Right renal cortex interstitium (tissue), 3 donors: ENCODE results near the gene ABHD6. TPM values are rescaled to one million over a fixed set of nuclear protein-coding genes. Genes with fewer than 3 reads are reported as not detected.
"Not testable (repeated sequence)": the region's sequence is repeated elsewhere in the genome, so short reads cannot be mapped to it uniquely, and the experiment has no call there.

Experiments
- DNase-seq, 3 donors: peaks; one replicate each; pipeline ENCODE4 v3.0.0-alpha.2; 2013; ENCODE audit warnings: low read depth in 3 of 3, low spot score in 2 of 3
- polyA plus RNA-seq, 3 donors: library from polyadenylated mRNA; unstranded; fragments of 120-200 nt; gene quantifications; one replicate each; pipeline ENCODE4 v1.2.1, GENCODE V29; 2013; ENCODE audit not compliant: insufficient read length in 3 of 3

The ABHD6 gene
- polyA plus RNA-seq, 3 donors, result 10.2 to 12.2 (median 10.9) TPM

DNA sequence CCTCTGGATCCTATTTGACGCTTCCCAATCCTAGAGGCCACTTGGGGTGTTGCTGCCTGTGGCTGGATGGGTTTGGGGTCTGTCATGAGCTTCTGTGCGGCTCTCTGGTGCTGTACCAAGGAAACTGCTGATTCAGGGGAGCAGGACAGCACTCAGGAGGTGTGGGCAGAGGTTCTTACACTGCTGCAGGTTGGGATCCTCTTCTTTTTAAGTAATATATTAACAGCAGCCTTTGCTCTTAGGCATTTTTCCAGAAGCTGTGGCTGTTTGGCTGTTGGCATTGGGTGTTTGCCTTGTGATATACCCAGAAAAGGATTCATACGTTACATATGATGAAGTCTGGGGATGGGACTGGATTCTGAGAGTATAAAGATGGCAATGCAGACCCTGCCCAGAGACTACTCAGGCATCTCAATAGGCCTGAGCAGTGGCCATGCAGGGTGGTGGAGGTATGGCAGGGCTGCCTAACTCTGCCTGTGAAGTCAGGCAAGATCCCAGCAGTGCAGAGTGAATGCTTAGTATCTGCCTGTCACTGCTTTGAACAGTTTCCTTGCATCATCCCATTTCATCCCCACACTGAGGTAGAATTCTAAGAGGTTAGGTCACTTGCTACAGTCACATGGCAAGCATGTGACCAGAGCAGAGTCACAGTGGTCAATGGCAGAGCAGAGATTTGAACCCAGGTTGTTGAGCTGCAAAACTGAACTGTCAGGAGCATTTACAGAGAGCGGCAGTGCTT is 3.9 kb downstream of the ABHD6 start:
- no peak for DNase-seq

DNA sequence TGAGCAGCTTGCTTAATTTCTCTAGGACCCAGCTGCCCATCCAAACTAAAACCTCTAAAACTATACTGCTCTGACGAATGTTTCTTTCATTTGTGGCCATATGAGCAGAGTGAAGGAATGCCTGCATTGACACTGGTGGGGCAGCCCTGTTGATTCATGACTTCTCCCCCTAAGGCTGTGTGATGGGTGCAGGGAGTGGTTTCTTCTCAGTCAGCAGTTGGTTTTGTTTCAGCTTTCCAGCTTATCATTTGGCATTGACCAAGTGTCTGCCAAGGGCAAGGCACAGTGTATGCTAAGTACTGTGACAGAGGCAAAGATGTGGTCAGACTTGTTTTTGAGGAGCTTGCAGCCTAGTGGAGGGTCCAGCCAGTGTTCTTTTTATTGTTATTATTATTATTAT is 4.7 kb downstream of the ABHD6 start:
- DNase-seq, result no peak

DNA sequence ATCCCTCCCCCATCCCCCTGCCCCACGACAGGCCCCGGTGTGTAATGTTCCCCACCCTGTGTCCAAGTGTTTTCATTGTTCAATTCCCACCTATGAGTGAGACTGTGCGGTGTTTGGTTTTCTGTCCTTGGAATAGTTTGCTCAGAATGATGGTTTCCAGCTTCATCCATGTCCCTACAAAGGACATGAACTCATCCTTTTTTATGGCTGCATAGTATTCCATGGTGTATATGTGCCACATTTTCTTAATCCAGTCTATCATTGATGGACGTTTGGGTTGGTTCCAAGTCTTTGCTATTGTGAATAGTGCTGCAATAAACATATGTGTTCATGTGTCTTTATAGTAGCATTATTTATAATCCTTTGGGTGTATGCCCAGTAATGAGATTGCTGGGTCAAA is 5.3 kb downstream of the ABHD6 start:
- not testable (repeated sequence) for DNase-seq

DNA sequence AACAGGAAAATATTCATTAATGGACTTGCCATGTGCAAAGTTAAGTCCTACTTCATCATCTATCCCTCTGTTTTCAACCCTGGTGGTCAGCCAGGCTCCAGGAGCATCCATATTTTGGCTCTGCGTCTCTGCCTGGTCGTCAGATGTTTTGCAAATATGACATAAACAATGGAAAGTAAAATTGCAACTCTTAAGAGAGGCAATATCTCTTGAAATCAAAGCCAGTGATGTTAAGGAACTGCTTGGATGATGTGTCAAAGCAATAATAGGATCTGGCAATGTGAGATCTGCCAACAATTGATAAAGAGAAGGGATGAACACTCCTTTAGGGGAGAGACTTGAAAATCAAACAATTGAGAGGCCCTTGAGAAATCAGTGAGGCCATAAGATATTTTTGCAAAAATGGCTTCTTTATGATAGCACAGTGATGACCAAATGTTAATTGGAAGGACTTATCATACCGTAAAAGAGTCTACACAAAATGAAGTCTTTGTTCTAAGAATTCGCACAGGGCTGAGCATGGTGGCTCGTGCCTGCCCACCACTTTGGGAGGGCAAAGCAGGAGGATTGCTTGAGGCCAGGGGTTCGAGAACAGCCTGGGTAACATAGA is 6.5 kb downstream of the ABHD6 start:
- DNase-seq, result no peak

DNA sequence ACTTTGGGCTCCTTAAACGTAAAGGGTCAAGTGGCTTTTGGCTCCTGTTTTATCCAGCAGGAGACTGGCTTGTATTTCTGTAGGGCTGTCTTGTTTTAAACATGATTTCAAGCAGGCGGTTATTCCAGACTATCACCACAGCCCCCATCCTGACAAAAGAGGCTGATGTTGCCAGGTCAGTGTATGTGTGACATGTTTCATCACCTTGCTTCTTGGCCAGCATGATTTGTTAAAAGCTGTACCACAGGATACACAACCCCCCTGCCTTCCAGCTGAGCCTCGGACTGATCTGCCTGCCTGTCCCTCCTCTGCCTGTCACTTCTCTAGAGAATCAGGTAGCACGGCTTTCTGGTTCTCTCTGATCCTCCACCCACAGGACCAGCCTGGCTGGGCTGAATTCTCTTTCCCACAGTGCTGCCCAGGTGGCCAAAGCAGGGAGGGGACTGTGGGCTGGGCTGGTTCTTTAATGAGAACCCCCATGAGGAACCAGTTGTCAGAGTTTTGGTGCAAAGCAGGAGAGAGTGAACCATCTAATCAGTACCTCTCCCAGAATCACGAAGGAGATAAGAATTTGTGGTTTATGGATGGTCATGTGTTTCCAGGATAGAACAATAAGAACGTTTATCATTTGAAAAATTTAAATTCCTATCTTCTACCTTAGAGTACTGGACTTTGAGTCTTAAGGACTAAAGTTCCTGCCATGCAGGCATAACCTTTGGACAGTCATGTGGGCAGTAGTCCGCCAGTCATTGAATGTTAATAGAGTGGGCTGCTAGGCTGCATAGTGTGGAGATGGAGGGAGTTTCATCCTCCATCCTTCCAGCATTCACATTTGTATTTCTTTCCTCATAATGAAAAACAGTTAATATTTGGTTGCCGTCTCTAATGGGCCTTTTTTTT is 8.8 kb downstream of the ABHD6 start:
- no peak for DNase-seq

DNA sequence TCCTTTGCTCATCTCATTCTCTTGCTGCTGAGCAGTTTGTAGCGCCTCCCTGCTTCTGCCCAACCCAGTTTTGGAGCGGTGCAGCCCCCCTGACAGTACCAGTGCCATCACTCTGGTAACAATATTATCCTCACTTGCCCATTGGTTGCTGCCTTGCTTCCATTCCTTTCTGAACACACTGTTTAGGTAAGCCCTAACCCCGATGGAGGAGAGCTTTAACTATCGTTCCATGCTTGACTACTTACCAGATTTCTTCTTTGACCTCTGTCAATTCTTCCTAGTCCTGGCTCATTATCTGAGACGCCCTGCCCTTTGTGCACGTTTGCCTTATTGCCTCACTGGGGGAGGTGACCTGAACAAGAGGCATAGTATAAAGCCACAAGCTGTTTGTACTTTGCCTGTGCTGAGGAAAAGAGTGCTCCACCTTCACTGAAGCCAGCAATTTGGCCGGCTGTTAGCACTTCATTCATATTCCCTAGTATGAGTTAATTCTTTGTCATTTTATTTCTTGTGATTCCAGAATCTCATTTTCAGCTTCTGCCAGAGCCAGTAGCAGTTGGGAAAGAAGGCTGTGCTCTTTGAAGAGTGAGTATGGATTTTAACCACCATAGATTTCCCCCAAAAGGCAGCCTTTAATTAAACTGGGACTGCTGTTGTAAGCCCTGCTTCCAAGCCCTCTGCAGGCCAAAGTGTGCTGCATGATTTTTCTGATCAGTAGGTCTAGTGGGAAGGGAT is 11.9 kb downstream of the ABHD6 start:
- no peak for DNase-seq

DNA sequence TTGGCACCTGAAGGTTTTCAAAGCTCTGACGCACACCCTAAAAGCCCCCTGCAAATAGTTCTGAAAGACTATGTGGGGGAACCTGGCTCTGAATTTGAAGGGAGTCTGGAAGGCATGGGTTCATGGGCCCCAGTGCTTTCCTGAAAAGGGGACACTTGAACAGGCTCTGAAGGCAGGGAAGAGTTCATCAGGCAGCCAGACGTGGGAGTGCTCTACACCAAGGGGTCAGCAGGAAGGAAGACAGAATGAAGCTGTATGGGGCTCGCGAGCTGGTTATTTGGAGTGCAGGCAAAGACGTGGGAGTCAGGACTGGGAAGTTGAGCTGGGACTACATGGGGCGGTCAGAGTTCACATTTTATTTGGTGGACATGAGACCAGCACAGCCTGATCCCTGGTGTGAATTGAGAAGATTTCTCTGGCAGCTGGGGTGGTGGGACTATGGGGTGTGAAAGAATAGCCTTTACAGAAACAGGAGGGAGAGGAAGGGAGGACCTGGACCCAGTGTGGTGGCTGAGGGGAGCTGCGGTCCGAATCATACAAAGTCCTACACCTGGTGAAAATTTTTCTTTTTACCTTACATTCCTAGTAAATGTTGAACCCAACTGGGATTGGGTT is 12.6 kb downstream of the ABHD6 start:
- DNase-seq, result peak in 1 of 3 donors; percentile 39

DNA sequence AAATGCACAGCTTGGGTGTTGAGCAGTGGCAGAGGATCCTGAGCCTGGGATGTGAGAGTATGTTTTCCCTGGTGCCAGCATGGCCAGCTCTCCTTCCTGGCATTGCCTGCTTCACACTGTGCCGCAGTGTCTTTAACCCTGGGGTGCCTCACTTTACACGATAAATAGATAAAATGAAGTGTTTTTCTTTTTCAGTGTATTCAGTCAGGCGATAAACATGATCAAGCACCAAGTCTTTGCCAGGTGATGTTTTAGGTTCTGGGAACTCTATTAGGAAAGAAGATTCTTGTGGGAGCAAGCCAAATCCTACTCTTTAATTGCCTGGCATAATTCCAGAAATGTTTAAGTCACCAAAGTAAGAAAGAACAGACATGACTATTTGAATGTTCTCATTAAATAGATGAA is 14.0 kb downstream of the ABHD6 start:
- no peak for DNase-seq

DNA sequence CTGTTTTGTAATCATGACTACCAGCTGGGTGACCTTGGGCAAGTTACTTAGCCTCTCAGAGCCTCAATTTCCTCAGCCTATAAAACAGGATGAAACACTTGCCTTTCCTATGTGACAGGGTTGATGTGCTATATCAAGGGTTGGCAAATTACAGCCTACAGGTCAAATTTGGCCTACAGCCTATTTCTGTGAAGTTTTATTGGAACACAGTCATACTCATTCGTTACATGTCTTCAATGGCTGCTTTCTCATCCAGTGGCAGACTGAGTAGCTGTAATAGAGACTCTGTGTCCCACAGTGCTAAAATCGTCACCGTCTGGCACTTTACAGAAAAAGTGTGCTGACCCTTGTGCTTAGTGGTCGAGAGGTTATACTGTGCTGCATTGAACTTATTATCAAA is 16.6 kb downstream of the ABHD6 start:
- no peak for DNase-seq

DNA sequence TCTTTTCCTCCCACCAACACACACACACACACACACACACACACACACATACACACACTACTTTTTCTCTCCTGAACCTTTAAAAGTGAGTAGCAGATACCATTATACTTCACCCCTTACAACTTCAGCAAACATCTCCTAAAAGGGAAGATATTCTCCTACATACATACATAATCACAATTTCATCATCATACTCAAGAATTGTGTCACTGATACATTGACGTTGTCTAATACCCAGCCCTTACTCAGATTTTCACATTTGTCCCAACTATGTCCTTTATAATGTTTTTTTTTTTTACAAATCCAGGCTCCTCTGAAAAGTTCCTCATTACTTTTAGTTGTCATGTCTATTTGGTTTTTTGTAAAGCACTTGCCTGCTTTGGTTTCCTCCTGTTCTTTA is 18.5 kb downstream of the ABHD6 start:
- no peak for DNase-seq

DNA sequence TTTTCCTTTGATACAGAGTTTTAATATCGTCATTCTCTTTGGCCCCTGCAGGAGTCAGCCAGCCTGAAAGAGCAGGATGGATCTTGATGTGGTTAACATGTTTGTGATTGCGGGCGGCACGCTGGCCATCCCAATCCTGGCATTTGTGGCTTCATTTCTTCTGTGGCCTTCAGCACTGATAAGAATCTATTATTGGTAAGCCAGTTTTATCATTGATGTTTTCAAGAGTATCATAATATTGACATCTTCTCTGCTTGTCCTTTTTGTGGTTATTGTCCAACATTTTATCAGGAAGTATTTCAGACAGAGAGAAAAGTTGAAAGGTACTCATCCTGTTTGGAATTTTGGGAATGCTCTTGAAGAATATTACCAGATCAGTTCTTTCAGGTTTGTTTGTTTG is 18.9 kb downstream of the ABHD6 start:
- no peak for DNase-seq

DNA sequence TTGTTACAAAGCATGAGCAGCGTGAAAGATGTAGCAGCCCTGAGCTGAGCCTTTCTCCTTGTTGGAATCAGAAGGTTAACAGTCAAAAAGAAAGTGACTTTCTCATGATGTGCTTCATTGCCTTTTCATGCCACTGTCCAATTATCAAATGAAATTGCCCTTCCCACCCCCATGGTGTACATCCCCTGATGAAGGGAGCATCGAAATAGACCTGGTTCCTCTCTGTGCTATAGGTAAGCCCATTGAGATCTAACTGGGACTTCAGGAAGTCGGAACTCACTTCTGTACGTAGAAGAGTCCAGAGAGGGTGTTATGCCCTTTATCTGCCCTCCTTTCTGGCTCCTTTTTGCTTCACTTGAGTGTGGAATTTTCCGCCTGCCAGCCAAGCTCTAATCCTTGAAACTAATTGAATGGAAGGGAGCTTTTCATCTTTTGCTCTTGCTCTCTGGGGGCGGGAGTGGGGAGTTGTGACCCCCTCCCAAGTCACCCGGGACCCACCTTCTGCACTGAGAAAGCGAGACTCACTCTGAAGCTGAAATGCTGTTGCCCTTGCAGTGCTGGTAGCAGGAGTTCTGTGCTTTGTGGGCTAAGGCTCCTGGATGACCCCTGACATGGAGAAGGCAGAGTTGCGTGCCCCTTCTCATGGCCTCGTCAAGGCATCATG is 20.9 kb downstream of the ABHD6 start:
- DNase-seq, result no peak

DNA sequence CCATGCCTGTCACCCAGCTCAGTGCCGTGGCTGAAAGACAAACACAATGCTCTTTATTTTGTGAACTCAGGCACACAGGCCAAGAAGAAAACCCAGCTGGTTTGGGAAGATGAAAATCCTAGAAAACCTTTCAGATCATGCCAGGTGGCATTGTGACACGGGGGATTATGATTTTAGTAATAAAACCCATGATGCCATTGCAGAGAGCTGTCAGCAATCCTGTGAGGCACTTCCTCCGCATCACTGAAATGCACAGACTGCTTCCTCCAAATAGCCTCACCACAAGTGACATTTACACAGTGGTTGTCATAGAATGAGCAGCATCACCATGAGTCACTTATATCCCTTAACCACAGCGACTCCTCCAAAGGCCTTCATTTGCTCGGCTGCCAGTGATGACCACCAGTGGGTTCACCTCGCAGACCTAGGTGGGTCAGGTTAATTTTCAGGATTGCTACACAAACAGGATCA is 22.7 kb downstream of the ABHD6 start:
- no peak for DNase-seq

DNA sequence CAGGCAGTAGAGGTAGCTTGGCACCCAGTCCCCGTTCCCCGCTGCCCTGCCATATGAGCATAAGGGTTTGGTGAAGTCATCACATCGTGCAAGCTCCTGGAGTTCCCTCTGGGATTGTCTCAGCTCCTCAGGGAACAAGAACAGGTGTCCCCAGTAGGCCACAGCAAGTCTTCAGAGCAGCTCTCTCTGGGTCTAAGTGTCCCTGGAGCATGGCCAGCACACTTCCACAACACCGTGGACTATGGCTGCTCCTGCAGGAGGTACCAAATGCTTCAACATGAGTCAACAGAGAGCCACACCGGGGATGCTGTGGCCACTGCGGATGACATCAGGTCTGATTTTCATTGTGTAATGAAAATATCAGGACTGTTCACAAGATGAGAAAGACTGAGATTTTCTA is 23.1 kb downstream of the ABHD6 start:
- no peak for DNase-seq

DNA sequence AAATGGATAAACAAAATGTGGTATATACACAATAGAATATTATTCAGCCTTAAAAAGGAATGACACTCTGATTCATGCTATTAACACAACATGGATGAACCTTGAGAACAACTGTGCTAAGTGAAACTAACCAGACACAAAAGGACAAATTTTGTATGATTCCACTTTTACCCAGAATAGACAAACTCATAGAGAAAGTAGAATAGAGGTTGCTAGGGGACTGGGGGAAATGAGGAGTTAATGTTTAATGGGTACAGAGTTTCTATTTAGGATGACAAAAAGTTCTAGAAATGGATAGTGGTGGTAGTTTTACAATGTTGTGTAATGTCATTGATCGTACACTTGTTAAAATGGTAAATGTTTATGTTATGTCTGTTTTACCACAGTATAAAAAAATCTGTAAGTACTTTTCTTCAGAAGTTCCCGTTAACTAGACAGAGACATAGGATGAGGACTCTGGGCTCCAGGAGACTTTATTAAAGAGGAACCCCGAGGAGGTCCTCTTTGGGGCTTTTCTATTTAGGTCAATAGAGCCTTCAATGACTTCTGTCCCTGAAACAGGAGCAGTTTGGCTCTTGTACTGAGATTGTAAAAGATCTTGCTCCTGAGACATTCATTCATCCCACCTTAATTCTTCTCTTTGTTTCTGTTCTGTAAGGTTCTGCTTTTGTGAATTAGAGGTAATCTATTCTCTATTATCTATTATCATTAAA is 24.5 kb downstream of the ABHD6 start:
- DNase-seq, result no peak

DNA sequence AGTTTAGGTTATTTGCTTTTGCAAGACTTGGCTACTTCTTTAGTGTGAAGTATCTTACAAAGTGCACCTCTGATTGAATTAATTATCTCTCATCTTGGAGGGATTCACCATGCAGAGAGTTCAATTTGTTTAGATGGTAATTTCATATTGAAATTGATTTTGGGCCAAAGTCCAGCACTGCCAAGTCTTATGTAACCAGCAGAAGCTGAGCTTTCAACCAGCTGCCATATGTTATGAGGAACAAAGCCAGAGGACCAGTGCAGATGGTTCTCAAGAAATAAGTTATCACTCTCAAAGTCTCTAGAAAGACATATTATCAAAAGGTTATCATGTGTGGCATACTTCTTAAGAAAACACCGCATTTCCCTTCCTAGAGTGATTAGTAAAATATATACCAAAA is 29.0 kb downstream of the ABHD6 start:
- no peak for DNase-seq

DNA sequence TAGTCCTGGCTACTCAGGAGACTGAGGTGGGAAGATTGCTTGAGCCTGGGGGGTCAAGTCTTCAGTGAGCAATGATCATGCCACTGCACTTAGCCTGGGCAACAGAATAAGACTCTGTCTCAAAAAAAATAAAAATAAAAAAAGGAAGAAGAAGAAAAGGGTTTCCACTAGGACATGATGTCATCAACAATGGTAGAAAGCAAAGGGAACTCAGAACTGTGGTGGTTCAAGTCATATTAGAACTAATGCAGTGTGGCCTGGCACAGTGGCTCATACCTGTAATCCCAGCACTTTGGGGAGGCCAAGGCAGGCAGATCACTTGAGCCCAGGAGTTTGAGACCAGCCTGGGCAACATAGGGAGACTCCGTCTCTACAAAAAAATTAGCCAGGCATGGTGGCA is 30.0 kb downstream of the ABHD6 start:
- not testable (repeated sequence) for DNase-seq

DNA sequence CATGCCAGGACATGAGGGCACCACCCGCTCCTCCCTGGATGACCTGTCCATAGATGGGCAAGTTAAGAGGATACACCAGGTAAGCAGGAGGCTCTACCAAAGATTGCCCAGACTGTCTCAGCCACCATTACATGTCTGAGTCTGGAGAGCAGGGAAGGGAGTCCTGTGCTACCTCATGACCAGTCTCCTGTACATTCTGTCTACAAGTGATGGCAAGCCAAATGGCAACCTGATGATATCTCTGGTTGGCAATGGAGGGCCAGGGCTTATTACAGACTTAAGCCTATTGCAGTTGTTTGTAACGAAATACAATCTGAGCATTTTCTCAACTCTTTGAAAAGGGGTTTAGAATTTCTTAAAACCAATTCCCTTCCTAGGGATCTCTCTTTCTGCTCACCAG is 31.8 kb downstream of the ABHD6 start:
- no peak for DNase-seq

DNA sequence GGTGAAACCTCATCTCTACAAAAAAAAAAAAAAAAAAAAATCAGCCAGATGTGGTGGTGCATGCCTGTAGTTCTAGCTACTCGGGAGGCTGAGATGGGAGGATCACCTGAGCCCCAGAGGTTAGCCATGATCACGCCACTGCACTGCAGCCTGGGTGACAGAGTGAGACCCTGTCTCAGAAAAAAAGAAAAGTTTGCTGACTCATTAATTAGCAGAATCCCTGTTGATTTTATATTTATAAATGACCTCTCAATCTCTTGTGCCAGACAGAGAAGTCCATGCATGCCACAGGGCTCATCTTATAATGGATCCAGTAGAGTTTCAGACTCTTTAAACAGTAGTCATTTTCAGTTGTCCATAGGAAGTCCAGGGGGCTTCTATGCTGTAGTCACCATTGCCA is 32.9 kb downstream of the ABHD6 start:
- no peak for DNase-seq
